ENCODE data around the gene CNP.
"Not testable (repeated sequence)": the region's sequence is repeated elsewhere in the genome, so short reads cannot be mapped to it uniquely, and the experiment has no call there.

DNA sequence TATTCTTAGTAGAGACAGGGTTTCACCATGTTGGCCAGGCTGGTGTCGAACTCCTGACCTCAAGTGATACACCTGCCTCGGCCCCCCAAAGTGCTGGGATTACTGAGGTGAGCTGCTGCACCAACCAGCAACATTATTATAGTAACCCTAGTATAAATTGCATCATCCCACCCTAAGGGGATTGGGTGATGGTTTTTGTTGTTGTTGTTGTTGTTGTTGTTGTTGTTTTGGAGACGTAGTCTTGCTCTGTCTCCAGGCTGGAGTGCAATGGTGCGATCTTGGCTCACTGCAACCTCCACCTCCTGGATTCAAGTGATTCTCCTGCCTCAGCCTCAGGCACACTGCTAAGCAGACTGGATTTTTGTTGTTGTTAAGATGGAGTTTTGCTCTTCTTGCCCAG is 34.9 kb upstream of the CNP start:
- TF ChIP-seq, protein P1, sequence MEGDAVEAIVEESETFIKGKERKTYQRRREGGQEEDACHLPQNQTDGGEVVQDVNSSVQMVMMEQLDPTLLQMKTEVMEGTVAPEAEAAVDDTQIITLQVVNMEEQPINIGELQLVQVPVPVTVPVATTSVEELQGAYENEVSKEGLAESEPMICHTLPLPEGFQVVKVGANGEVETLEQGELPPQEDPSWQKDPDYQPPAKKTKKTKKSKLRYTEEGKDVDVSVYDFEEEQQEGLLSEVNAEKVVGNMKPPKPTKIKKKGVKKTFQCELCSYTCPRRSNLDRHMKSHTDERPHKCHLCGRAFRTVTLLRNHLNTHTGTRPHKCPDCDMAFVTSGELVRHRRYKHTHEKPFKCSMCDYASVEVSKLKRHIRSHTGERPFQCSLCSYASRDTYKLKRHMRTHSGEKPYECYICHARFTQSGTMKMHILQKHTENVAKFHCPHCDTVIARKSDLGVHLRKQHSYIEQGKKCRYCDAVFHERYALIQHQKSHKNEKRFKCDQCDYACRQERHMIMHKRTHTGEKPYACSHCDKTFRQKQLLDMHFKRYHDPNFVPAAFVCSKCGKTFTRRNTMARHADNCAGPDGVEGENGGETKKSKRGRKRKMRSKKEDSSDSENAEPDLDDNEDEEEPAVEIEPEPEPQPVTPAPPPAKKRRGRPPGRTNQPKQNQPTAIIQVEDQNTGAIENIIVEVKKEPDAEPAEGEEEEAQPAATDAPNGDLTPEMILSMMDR (IDR thresholded peaks at IDR 0.05), result not testable (repeated sequence)
- TF ChIP-seq POLR2A (IDR thresholded peaks at IDR 0.05), result not testable (repeated sequence)

Data from Peyer's patch (tissue), 4 donors.